ENCODE data around the gene CCDC146. TPM values are rescaled to one million over a fixed set of nuclear protein-coding genes. Genes with fewer than 3 reads are reported as not detected.
"Not testable (repeated sequence)": the region's sequence is repeated elsewhere in the genome, so short reads cannot be mapped to it uniquely, and the experiment has no call there.

Gene CCDC146
- total and polyA plus RNA-seq, 9 of the 15 experiments (the other 6 are each of a cell fraction or from before 2014, with no cell fraction given): 0.10 to 0.98 (median 0.26) TPM; not detected in 1

DNA sequence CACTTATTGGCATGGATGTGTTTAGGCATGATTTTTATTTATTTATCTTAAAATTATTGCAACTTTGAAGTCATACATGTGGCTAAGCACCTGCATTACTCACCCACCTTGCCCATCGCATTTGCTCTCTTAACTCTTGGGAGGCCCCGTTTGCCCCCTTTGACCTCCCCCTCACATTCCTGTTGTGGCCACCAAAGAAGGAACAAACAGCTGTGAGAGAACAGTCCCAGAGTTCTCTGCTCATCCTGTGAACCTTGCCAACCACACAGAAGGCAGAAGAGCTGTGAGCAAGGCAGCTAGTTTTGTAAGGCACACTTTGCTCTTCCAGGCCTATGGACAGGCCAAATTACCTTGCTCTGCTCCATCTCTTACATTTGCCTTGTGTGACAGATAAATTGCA lies 100.8 kb downstream of the CCDC146 start (continued):
- no peak for TF ChIP-seq ZNF263 (CRISPR knock-in tag; IDR thresholded peaks at IDR 0.05; ENCODE audit: borderline replicate concordance)
- no peak for TF ChIP-seq HLTF (IDR thresholded peaks at IDR 0.05)

DNA sequence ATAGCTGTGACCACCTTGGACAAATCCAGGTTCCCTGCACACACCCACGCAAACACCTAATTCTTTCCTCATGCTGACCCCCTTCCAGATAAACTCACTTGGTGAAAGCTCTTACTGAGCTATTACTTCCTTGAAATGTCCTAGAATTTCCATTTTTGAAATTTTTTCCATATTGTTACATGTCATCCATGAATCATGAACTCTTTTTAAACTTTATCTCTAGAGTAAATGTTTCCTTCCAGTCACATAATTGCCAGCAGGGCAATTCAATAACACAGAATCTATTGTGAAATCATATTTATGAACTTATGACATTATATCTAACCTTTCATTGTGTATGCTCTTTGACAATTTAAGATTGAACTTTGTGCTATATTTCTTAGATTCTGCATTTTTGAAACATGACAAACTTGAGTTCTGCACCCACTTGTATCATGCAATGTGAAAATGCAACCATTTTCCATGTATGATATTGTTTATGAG lies 104.0 kb downstream of the CCDC146 start:
- no peak overlapping the region for H3K9ac ChIP-seq (ENCODE audit: insufficient read depth in 1 of 2, low read depth in 2 of 2, low read length in 2 of 2)
- intact Hi-C loops (cut with micrococcal nuclease) (no loop called here), in situ Hi-C loops (cut with MboI) (loop anchor here (25.0 kb wide), 1 partner anchor 589 kb away; the partner anchor contains the start of gene POMZP3)
- H3K9me3 ChIP-seq (replicated peaks; ENCODE audit: control insufficient read depth, insufficient read depth, low read depth, low read length): no peaks in the 10 kb centered on the region
- DNase-seq (ENCODE audit: extremely low read depth in 1 of 4, low spot score in 3 of 4): no peak
- 0% methylated on average over 1 of the region's 1 CpG for WGBS (ENCODE audit: insufficient coverage, low coverage, missing lambda C conversion rate)
- no peak overlapping the region for H3K4me3 ChIP-seq
- POLR2A ChIA-PET: no interaction called here
- no peaks in the 10 kb centered on the region for H3K36me3 ChIP-seq (ENCODE audit: control insufficient read depth, insufficient read depth, low read length)
- H3K4me1 ChIP-seq (replicated peaks in 1 of 2; ENCODE audit: control insufficient read depth in 2 of 2, insufficient read depth in 2 of 2, low read length in 2 of 2): no peaks in the 10 kb centered on the region
- BruUV-seq (replicated peaks): no TSS peak
- no peaks in the 10 kb centered on the region for H3K27me3 ChIP-seq (ENCODE audit: control insufficient read depth in 2 of 2, insufficient read depth in 2 of 2, low read length in 2 of 2)
- no peaks in the 10 kb centered on the region for H3K79me2 ChIP-seq (ENCODE audit: control insufficient read depth, insufficient read depth, low read length)
- no peaks in the 10 kb centered on the region for H4K20me1 ChIP-seq (replicated peaks; ENCODE audit: control insufficient read depth, insufficient read depth, low read length)
- H3K4me2 ChIP-seq (ENCODE audit: insufficient read depth, low read length): no peak overlapping the region
- H3K27ac ChIP-seq (ENCODE audit: extremely low read depth, low read depth, low read length): no peak overlapping the region
- H2AFZ ChIP-seq (ENCODE audit: low read depth, low read length): no peak overlapping the region
- no peak for FAIRE-seq
- CTCF ChIA-PET (ENCODE audit: low intra/inter-chr PET ratio): no interaction called here
- H3K9me1 ChIP-seq (ENCODE audit: control insufficient read depth, insufficient read depth, low read length): no peaks in the 10 kb centered on the region
- ATAC-seq: no peak
- TF ChIP-seq ZNF282 (CRISPR knock-in tag; IDR thresholded peaks at IDR 0.05): no peak
- TF ChIP-seq, protein P1, sequence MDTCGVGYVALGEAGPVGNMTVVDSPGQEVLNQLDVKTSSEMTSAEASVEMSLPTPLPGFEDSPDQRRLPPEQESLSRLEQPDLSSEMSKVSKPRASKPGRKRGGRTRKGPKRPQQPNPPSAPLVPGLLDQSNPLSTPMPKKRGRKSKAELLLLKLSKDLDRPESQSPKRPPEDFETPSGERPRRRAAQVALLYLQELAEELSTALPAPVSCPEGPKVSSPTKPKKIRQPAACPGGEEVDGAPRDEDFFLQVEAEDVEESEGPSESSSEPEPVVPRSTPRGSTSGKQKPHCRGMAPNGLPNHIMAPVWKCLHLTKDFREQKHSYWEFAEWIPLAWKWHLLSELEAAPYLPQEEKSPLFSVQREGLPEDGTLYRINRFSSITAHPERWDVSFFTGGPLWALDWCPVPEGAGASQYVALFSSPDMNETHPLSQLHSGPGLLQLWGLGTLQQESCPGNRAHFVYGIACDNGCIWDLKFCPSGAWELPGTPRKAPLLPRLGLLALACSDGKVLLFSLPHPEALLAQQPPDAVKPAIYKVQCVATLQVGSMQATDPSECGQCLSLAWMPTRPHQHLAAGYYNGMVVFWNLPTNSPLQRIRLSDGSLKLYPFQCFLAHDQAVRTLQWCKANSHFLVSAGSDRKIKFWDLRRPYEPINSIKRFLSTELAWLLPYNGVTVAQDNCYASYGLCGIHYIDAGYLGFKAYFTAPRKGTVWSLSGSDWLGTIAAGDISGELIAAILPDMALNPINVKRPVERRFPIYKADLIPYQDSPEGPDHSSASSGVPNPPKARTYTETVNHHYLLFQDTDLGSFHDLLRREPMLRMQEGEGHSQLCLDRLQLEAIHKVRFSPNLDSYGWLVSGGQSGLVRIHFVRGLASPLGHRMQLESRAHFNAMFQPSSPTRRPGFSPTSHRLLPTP (IDR thresholded peaks at IDR 0.05; ENCODE audit: borderline replicate concordance, extremely low read depth, insufficient read length): no peak
- peak; percentile 57; the same call in 1 of the 2 replicates for TF ChIP-seq CEBPB (tag; IDR thresholded peaks at IDR 0.05)
- TF ChIP-seq NR3C1 (CRISPR knock-in tag; IDR thresholded peaks at IDR 0.05): no peak
- no peak for TF ChIP-seq KDM4B (IDR thresholded peaks at IDR 0.05; ENCODE audit: borderline replicate concordance in 2 of 2, low read depth in 1 of 2)
- no peak for TF ChIP-seq POLR3G (IDR thresholded peaks at IDR 0.05; ENCODE audit: extremely low read depth, insufficient read length, insufficient replicate concordance)
- 0 out of 2 replicates have a peak, but pooled peaks have one; percentile 12 for TF ChIP-seq EGR1 (conservative IDR thresholded peaks at IDR 0.05)
- no peak for TF ChIP-seq ADNP (tag; IDR thresholded peaks at IDR 0.05)
- no peak for TF ChIP-seq CEBPG (CRISPR knock-in tag; IDR thresholded peaks at IDR 0.05)
- TF ChIP-seq CEBPG (tag; conservative IDR thresholded peaks at IDR 0.05 in 1 of 2, IDR thresholded peaks at IDR 0.05 in 1 of 2): peak in 1 of 2 experiments; percentile 39; a peak in 1 of 4 replicates

DNA sequence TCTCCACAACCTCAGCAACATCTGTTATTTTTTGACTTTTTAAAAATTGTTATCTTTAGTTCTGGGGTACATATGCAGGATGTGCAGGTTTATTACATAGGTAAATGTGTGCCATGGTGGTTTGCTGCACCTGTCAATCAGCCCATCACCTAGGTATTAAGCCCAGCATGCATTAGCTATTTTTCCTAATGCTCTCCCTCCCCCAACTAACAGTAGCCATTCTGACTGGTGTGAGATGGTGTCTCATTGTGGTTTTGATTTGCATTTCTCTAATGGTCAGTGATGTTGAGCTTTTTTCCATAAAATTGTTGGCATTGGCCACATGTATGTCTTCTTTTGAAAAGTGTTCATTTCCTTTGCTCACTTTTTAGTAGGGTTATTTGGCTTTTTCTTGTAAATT lies 106.4 kb downstream of the CCDC146 start:
- in situ Hi-C loops (cut with MboI): loop anchor here (25.0 kb wide), 1 partner anchor 591 kb away; the partner anchor contains the start of gene POMZP3
- CTCF ChIA-PET (ENCODE audit: low intra/inter-chr PET ratio); FAIRE-seq: not testable (repeated sequence)

More for the DNA sequence above, 106.4 kb downstream of the CCDC146 start:
- H3K4me3 ChIP-seq; H3K9me3 ChIP-seq (replicated peaks; ENCODE audit: control insufficient read depth, insufficient read depth, low read depth, low read length); H3K27ac ChIP-seq (ENCODE audit: extremely low read depth, low read depth, low read length); BruUV-seq (replicated peaks); H2AFZ ChIP-seq (ENCODE audit: low read depth, low read length); ATAC-seq; H3K9ac ChIP-seq (ENCODE audit: insufficient read depth in 1 of 2, low read depth in 2 of 2, low read length in 2 of 2); H3K36me3 ChIP-seq (ENCODE audit: control insufficient read depth, insufficient read depth, low read length); H3K9me1 ChIP-seq (ENCODE audit: control insufficient read depth, insufficient read depth, low read length); H3K4me2 ChIP-seq (ENCODE audit: insufficient read depth, low read length); DNase-seq (ENCODE audit: extremely low read depth in 1 of 4, low spot score in 3 of 4); H3K79me2 ChIP-seq (ENCODE audit: control insufficient read depth, insufficient read depth, low read length); H3K27me3 ChIP-seq (ENCODE audit: control insufficient read depth in 2 of 2, insufficient read depth in 2 of 2, low read length in 2 of 2); POLR2A ChIA-PET; H4K20me1 ChIP-seq (replicated peaks; ENCODE audit: control insufficient read depth, insufficient read depth, low read length); intact Hi-C loops (cut with micrococcal nuclease); H3K4me1 ChIP-seq (replicated peaks in 1 of 2; ENCODE audit: control insufficient read depth in 2 of 2, insufficient read depth in 2 of 2, low read length in 2 of 2): not testable (repeated sequence)

Data from K562 (cell line).